ENCODE measurements around the gene PRKN.

GRCh38 chr6:161602359-161602758, 1125.2 kb downstream of the PRKN start:
- TF ChIP-seq CTCF (IDR thresholded peaks at IDR 0.05) (no peak), EZH2 (IDR thresholded peaks at IDR 0.05) (no peak), EZH2phosphoT487 (IDR thresholded peaks at IDR 0.05) (no peak)

Measured in neural progenitor cell (in vitro differentiated cells).